Measurements from ENCODE around the gene REEP6. TPM values are rescaled to one million over a fixed set of nuclear protein-coding genes. Genes with fewer than 3 reads are reported as not detected.

Gene REEP6
- total RNA-seq, 1 donor from 2014 or later = 1.2 TPM

DNA sequence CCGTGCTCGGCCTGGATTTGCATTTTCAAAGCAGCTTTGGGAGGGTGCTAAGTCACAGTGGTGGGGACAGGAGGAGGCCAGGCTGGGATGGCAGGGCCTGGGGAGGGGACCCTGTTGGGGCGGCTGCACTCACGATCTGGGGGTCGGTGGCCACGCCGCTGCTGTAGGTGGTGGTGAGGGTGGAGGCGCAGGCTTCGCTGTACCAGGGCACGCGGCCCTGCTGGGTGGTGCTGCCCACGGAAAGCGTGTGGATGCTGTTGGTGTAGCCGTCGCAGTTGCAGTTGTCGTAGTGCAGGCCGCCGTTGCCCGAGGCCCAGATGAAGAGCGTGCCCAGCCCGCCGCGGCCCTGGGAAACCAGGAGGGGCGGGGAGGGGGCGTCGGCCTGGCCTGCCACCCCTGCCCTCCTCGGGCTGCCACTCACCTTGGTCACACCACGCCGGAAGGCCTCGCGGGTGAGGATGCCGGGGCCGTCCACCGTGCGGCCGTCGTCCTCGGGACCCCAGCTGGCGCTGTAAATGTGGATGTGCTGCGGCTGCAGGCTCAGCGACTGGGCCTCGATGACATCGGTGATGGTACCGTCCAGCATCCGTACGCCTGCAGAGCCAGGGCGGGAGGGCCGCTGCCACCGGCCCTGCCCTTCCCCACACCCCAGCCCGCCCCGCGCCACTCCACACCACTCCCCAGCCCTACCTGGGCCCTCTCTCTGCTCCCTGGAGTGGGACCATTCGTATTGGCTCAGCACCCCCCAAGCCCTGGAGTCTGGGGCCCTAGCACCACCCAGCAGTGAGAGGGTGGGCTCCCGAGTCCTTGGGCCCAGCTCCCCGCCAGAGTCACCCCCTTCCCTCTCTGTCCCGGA lies 4.0 kb upstream of the REEP6 start:
- DNase-seq (peak; percentile 65), ATAC-seq (no peak)
- Histone ChIP-seq H3K27ac (no peak overlapping the region), H3K36me3 (no peaks in the 10 kb centered on the region), H3K27me3 (no peaks in the 10 kb centered on the region), H3K4me3 (no peak overlapping the region), H3K9me3 (no peaks in the 10 kb centered on the region), H3K4me1 (peaks cover 11% of the 10 kb centered on the region)
- intact Hi-C loops (cut with DNase I) = no loop called here
- TF ChIP-seq, protein P1, sequence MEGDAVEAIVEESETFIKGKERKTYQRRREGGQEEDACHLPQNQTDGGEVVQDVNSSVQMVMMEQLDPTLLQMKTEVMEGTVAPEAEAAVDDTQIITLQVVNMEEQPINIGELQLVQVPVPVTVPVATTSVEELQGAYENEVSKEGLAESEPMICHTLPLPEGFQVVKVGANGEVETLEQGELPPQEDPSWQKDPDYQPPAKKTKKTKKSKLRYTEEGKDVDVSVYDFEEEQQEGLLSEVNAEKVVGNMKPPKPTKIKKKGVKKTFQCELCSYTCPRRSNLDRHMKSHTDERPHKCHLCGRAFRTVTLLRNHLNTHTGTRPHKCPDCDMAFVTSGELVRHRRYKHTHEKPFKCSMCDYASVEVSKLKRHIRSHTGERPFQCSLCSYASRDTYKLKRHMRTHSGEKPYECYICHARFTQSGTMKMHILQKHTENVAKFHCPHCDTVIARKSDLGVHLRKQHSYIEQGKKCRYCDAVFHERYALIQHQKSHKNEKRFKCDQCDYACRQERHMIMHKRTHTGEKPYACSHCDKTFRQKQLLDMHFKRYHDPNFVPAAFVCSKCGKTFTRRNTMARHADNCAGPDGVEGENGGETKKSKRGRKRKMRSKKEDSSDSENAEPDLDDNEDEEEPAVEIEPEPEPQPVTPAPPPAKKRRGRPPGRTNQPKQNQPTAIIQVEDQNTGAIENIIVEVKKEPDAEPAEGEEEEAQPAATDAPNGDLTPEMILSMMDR (IDR thresholded peaks at IDR 0.05) = no peak

DNA sequence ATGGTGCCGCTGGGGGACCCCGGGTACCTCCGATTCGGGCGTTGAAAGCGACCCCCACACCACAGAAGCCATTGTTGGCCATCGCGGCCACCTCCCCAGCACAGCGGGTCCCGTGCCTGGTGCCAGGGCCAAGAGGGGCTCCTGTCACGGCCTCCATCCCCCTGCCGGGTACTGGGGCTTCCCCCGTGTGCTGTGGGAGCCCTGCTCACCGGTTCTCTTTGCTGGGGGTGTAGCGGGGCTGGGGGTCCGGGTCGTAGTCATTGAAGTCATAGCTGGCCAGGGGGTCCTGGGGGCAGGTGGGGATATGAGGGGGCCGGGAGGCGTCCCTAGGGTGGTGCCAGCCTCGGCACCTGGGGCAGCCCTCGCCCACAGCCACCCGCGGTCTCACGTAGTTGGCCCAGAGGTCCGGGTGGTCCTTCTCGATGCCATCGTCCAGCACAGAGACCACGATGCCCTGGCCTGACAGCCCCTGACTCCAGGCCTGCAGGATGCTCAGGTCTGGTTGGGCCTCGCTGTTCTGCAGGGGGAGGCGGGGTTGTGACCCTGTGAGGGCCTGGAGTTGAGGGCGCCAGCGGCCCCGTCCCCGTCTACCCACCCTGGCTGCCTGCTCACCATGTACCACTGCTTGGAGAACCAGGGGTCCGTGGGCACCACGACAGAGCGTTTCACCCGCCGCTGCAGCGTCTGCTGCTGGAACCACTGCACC lies 3.3 kb upstream of the REEP6 start:
- intact Hi-C loops (cut with DNase I) = no loop called here
- no peak overlapping the region for H3K4me3 ChIP-seq
- no peaks in the 10 kb centered on the region for H3K27me3 ChIP-seq
- H3K9me3 ChIP-seq = no peaks in the 10 kb centered on the region
- no peaks in the 10 kb centered on the region for H3K36me3 ChIP-seq
- DNase-seq (peak; percentile 68), ATAC-seq (no peak)
- H3K27ac ChIP-seq = no peak overlapping the region
- TF ChIP-seq, protein P1 (IDR thresholded peaks at IDR 0.05) = no peak
- H3K4me1 ChIP-seq = peaks cover 11% of the 10 kb centered on the region

DNA sequence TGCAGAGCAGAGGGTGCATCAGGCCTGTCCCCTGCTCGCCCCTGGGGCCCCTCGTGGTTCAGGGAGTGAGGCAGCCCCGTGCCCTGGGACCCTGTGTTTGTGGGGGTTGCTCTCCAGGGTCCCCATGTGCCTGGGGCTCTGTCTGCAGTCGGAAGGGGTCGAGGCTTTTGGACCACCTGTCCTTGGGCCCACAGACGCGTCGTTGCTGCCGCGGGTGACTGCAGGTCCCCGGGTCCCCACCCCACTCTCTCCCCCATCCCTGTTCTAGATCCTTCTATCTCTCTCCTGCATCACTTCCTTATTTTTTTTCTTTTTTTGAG lies 2.7 kb upstream of the REEP6 start:
- intact Hi-C loops (cut with DNase I) = no loop called here

DNA sequence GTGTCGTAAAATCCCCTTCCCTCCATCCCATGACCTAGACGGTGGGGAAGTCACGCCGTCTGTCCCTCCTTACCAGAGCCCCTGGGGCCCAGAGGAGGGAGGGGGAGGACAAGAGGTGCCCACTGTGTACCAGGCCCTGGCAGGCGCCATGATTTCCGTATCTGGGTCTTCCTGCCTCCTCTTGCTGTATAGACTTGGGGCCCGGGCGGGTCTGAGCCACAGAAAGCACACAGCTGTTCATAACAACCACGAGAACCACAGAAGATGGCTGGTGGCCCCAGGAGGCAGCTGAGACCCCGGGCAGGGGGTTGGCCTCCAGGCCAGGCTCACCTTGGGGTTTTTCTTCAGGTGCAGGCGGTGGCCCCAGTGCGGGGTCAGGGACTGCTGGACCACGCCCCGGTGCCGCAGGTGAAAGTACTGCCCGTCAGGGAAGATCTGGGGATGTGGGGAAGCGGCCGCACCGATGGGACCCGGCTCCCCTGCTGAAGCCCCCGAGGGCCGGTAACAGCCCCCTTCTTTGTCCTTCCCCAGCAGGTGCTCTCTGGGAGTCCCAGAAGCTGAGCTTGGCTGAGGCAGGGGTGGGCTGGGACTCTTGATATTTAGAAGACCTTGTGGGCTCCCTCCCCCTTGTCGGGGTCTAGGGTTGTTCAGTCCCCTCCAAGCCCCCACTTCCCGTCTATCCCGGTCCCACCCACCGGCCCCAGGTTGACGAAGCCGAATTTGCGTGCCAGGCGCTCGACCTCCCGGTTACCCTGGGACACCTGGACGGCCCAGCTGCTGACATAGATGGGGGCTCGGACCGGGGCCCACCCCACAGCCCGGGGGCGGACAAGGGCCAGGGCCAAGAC lies 1.3 kb upstream of the REEP6 start:
- Histone ChIP-seq H3K9me3 (no peaks in the 10 kb centered on the region), H3K27ac (peak overlapping the region; percentile 65), H3K4me1 (peaks cover 11% of the 10 kb centered on the region), H3K36me3 (no peaks in the 10 kb centered on the region), H3K27me3 (no peaks in the 10 kb centered on the region), H3K4me3 (peak overlapping the region; percentile 62)
- intact Hi-C loops (cut with DNase I) = no loop called here
- DNase-seq (peak; percentile 71), ATAC-seq (no peak)
- TF ChIP-seq, protein P1 (IDR thresholded peaks at IDR 0.05) = no peak

More for the DNA sequence above, 2.7 kb upstream of the REEP6 start:
- Histone ChIP-seq H3K27me3 (no peaks in the 10 kb centered on the region), H3K4me3 (no peak overlapping the region), H3K9me3 (no peaks in the 10 kb centered on the region), H3K36me3 (no peaks in the 10 kb centered on the region), H3K27ac (no peak overlapping the region), H3K4me1 (peaks cover 11% of the 10 kb centered on the region)
- no peak for ATAC-seq
- DNase-seq = no peak
- TF ChIP-seq, protein P1 (IDR thresholded peaks at IDR 0.05) = no peak

DNA sequence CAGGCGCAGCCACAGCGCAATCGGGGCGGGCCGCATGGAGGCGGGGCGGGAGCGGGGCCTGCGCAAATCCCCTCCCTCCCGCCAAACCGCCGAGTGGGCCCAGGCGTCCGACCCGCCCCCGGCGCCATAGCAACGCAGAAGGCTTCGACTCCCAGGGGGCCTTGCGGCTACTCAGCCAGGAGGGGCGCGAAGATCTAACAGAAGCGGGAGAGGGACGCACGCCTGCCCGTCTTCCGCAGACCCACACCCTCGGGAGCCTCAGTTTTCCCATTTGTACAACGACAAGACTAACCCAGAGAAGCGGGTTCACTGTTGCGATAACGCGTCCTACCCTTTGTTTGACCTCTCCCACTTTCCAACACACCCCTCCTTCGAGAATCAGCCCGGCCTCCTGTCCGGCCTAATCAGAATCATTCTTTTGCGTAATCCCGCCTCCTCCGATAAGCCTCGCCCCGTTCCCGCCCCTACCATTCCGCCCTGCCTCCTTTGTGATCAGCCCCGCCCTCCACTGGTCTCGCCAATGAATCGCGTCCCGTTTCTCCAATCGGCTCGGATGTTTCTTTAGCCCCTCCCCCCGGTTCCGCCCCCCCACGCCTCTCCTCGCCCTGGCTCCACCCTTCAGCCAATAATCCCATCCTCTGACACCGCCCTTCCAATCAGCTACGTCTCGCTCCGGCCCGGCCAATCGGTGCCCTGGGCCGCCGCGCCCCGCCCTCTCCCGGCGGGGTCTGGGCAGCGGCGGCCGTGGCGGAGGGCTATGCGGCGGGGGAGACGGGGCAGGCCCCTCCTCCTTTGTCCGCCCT lies 469 bp upstream of the REEP6 start, which contains the start of gene PCSK4:
TSS of gene PCSK4 (minus strand) at position 40 of the 803 bp plus-strand sequence. CDS start at position 36, 4 bp downstream.
- peak within 1 kb of the TSS; percentile 65 for H3K27ac ChIP-seq
- ATAC-seq = peak; percentile 94
- H3K9me3 ChIP-seq = no peaks in the 10 kb centered on the region
- intact Hi-C loops (cut with DNase I) = no loop called here
- H3K27me3 ChIP-seq = no peaks in the 10 kb centered on the region
- peaks cover 11% of the 10 kb centered on the region for H3K4me1 ChIP-seq
- peak; percentile 99 for DNase-seq
- TF ChIP-seq, protein P1 (IDR thresholded peaks at IDR 0.05) = no peak
- H3K4me3 ChIP-seq = peak within 1 kb of the TSS; percentile 62
- no peaks in the 10 kb centered on the region for H3K36me3 ChIP-seq
